Activated CD8-positive, alpha-beta memory T cell treated with anti-CD3 and anti-CD28 coated beads for 24 hours (primary cell): ENCODE results near the gene MYMK.
A peak's percentile ranks its signal among the peaks of the same experiment; 100 is the strongest.

Experiments
- DNase-seq: peaks from one replicate; pipeline ENCODE4 v3.0.0-alpha.2; 2020

Gene MYMK

DNA sequence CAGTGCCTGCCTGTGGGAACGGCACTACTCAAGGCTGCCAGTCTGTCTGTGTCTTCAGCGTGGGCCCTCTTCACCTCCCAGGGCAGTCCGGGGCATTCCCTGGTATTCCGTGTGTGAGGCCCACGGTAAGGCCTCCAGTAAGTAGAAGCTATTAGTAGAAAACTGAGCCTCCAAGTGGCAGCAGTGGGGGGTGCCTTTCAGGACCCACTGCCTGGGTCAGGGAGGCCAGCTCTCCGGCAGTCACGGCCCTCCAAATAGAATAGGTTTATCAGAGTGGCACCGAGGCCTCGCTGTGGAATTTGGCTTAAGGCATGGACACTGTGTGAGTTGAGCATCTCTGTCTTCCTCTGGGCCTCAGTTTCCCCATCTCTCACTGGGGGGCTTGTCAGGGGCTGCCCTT, 32.8 kb upstream of the MYMK start:
- no peak for DNase-seq

GRCh38 chr9:133556354-133556753, 31.6 kb upstream of the MYMK start:
- DNase-seq = no peak

DNA sequence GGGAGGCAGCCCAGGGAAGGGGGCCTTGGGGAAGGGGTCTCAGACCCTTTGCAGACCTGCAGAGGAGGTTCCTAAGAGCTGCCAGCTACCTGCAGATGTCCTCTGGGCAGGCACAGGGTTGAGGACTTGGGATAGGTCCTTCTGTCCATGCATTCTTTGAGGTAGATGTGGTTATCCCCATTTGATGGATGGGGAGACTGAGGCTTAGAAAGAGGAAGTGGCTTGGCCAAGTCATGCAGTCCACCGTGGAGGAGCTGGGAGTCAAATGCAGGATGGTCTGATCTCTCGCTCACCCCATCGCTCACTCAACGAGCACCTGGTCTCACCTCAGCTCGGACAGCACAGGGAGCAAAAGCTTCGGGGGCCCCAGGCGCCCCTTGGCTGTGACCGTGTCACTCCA, 30.0 kb upstream of the MYMK start:
- DNase-seq = no peak

DNA sequence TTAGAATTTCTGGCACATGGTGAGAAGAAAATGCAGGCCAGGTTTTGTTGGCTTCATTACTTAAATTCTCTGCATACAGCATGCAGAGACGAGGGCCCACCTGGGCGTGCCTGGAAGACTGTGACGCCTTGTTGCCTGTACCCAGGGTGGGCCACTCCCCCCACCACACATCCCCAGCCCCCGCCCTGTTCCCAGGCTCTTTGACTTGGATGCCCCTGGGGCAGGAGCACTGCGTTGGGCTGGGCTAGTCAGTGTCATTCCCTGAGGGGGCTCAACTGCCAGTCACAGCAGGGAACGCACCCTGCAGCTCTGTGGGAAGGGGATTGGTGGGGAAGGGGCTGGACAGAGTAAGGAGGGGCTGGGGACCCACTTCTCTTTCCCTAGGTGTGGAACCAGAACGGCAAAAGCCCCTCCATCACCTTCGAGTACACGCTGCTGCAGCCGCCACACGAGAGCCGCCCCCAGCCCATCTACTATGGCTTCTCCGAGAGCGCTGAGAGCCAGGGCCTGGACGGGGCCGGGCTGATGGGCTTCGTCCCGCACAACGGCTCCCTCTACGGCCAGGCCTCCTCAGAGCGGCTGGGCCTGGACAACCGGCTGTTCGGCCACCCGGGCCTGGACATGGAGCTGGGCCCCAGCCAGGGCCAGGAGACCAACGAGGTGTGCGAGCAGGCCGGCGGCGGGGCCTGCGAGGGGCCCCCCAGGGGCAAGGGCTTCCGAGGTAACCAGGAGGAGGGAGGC, 29.4 kb upstream of the MYMK start:
- DNase-seq = no peak

GRCh38 chr9:133553123-133553522, 28.4 kb upstream of the MYMK start:
- no peak for DNase-seq

DNA sequence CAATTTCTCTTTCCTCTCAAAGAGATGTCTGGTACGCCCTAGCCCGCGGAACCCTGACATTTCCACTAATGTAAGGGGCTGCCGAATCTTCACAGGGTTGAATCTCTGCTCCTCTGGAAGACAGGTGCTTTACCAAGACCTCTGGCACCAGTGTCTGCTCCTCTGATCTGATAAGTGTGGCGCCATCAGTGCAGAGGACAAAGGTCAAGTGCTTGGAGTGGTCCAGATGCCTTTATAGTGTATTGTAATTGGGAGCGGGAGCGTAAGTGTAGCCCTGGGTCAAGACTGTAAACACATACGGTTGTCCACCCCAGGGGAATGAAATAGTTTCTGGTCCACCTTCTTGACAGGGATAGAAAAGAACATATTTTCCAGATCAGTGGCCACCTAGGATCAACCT, 27.5 kb upstream of the MYMK start:
- no peak for DNase-seq

DNA sequence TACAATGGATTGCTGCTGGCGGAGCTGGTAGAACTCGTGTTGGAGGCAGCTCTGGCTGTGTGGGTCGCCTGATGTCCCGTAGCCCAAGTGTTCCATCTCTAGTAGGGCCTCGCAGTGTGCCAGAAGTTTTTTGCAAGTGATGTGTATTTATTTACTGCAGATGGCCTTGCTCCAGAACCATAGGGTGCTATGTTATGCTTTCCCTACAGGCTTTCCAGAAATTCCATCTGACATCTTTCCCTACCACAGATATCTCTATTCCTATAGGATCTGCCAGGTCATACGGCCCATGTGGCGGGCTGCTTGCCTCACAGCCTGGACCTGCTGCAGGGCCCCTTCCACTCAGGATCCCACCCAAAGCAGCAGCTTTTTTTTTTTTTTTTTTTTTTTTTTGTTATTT, 26.7 kb upstream of the MYMK start:
- DNase-seq = no peak

DNA sequence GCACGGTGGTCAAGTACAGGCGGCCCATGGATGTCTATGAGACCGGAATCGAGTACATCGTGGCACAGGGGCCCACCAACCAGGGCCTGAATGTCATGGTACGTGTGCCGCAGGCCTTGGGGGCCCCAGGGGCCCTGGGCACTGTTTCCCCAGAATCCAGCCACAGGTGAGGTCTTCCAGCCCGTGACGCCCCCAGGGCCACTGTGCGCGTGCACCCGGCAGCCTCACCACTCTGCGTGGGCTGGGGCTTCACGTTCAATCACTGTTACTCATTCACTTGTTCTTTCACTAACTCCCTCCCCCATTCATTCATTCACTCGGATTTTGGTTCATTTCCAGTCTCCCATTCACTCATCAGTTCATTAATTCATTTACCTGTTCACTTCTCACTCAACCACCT, 22.4 kb upstream of the MYMK start:
- DNase-seq = no peak

DNA sequence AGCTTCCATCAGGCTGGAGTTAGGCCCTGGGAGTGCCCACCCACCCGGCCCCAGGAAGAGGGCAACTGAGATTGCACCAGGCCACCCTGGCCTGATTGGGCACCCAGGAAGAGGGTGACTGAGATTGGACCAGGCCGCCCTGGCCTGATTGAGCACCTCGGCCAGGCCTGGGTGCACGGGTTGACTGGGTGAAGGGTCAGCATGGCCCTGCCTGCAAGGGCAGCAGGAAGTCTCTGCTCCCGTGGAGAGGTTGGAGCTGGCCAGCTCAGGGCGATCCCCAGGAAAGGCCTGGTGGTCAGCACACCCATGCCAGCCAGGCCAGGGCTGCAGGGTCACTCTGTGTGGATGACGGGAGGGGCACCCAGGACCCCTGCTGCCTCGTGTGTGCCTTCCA, 21.5 kb upstream of the MYMK start:
- DNase-seq = no peak

DNA sequence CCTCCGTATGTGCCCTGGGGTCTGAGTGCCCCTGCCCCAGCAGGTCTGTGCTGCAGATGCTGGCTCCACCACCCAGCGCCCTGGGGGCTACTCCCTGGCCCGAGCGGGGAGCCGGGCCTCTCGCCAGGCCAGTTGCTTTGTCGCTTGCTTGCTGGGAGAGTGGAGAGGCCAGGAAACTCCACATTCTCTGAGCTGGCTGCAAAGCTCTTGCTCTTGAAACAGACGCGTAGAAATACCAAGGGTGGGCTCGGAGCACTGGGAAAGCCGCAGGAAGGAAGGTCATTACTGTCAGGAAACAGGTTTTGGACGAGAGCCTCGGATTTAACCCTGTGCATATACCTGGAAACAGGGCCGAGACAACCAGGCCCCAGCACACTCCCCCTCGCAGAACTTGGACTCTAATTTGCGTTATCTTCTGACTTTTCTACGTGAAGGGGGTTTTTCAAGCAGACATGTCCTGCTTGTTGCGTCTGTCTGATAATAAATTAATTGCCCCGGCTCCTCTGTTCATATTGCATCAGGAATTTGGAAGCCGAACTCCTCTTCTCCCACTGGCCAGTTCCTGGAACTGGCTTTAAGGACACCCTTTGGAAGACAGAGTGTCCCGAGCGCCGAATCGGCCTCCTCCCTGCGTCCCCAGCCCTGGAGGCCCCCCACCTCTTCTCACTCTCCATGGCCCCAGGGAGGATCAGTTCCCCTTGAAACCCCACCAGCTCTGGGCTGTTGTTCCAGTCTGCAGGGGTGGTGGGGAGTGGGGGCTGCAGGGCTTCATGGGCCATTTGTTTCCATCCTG, 20.9 kb upstream of the MYMK start:
- DNase-seq = no peak

GRCh38 chr9:133543772-133544467, 19.2 kb upstream of the MYMK start:
- no peak for DNase-seq

- no peak for DNase-seq
Measured at GRCh38 chr9:133542002-133542401, 17.2 kb upstream of the MYMK start.

- DNase-seq = no peak
Measured at GRCh38 chr9:133540698-133541025, 15.9 kb upstream of the MYMK start.

DNA sequence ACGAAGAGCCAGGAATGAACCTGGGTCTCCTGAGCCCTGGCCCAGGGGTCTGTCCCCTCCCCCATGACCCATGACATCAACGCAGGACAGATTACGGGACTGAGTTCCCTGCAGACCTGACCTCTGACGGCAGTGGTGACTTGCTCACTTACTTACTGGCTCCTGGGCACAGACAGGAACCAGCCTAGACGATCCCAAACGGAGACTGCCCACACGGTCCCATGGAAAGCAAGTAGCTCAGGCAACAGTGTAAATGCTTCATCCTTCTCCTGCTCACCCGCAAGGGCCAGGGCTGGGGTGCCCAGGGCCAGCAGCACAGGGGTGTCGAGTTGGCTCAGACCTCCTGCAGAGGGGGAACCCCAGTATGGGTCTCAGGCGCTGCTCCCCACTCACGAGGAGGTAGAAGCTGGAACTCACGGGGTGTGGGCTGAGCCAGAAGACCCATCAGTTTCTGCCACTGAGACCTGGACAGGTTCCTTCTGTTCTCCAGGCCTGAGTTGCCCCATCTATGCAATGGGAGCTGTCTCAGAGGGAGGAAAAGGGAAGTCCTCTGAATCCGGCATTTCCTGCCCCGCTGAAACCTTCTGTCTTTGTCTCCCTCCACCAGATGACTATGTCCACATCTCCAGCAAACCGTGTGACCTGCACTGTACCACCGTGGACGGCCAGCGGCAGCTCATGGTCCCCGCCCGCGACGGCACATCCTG, 15.4 kb upstream of the MYMK start:
- no peak for DNase-seq

DNA sequence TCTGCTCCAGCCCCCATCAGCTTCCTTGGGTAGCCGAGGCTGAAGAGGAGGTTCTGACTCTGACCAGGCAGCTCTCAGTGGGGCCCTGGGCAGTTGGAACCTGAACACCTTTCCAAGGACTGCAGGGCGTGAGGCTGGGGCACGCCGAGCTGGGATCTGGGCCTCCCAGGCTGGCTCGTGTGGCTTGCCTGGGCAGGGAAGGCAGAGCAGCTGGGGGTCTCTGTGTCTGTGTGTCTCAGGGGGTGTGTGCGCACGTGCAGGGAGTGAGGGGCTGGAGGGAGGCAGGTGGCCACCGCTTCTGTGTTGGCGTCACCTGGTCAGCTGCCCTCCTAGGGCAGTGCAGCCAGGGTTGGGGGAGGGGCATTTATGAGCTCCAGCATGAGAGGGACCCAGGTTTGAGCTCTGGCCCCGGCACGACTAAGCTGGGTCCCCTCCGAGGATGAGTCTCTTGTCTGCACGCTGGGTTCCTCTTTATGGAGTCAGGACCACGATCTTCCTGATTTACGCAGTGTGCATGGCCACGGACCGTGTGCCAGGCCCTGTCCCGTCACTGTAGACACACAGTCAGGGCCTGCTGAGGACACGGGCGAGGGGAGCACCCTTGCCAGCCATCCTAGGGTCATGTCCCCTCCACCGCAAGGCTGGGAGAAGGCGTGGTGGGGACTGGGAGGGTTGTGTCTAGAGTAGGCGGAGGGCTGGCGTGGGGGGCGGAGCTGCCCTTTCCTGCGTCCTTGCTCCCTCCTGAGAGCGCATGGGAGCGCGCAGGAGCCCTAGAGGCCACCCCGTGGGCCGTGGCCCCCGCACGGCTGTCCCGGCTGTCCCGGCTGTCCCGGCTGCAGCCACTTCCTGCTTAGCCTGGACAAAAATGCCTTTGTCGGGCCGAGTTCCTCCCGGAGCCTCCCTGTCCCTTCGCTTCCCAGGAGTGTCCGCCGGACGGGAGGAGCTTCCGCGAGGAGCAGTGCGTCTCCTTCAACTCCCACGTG, 14.4 kb upstream of the MYMK start:
- no peak for DNase-seq

GRCh38 chr9:133538176-133538575, 13.4 kb upstream of the MYMK start:
- DNase-seq = no peak

DNA sequence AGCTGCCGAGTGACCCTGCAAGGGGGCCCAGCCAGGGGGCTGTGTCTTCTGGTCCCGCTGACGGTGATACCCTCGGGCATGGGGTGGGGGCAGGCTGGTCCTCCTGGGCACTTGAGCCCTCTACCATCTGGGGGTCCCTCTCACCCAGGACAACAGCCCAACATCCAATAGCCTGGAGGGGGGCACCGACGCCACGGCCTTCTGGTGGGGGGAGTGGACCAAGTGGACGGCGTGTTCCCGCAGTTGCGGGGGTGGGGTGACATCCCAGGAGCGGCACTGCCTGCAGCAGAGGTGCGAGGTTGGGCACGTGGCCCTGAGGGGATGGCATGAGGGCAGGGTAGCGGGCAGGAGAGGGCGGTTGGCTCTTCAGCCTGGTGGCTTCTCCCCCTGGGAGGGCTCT, 12.5 kb upstream of the MYMK start:
- DNase-seq = no peak

DNA sequence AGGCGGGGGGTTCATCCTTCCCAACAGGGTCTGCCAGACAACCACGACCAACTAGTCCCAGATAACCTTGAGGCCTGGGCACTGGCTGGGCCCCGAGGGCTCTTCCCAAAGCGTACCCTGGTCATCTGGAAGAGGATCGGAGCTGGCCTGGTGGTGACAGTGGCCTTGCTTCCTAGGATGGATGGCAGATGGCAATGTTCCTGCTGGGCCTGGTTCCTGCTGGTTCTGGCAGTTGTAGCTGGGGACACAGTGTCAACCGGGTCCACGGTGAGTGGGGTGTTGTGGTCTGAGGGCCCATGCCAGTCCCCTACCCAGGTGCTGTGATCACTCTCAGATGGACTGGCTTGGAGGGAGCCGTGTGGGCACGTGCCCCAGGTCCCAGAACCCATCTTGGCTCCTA, 11.8 kb upstream of the MYMK start:
- no peak for DNase-seq

DNA sequence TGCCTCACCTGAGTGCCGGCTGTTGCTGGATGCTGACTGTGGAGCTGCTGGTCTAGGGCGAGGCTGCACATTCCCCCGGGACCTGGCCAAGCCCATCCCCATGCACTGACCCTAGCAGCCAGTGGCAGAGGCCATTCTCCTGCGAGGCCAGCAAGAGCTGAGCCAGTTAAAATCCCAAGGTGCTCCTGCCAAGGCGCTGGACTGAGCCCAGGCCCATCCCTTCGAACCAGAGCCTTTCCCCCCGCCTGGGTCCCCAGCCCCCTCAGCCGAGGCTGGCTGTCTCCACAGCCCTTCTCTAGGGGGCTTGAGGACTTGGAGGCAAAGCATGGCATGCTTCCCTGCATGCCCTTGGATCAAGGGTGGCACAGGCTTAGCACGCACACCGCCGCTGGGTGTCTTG, 11.3 kb upstream of the MYMK start:
- DNase-seq = no peak

DNA sequence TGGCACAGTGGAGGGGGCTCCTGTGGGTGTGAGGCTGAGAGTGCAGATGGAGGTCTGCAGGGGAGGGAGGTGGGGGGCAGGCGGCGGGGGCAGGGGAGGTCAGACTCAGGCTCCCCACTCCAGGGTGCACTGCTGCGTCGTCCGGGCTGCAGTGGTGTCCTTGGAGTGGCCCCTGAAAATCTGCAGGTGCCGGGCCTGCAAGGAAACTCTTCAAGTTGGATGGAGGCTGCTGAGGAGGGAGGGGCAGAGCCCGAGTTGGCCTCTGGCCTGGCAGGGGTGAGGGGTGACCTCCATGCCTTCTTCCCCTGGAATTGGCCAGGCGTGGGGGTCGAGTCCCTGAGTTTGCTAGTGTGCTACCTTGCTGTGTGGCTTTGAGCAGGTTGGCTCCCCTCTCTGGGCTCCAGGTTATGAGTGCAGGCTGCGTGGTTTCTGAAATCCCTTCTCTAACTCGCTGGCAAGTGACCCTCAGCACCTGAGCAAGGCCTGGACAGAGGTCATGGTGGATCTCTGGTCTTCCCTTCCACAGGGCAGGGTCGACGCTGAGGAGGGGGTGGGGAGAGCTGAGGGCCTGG, 10.6 kb upstream of the MYMK start:
- DNase-seq = no peak

DNA sequence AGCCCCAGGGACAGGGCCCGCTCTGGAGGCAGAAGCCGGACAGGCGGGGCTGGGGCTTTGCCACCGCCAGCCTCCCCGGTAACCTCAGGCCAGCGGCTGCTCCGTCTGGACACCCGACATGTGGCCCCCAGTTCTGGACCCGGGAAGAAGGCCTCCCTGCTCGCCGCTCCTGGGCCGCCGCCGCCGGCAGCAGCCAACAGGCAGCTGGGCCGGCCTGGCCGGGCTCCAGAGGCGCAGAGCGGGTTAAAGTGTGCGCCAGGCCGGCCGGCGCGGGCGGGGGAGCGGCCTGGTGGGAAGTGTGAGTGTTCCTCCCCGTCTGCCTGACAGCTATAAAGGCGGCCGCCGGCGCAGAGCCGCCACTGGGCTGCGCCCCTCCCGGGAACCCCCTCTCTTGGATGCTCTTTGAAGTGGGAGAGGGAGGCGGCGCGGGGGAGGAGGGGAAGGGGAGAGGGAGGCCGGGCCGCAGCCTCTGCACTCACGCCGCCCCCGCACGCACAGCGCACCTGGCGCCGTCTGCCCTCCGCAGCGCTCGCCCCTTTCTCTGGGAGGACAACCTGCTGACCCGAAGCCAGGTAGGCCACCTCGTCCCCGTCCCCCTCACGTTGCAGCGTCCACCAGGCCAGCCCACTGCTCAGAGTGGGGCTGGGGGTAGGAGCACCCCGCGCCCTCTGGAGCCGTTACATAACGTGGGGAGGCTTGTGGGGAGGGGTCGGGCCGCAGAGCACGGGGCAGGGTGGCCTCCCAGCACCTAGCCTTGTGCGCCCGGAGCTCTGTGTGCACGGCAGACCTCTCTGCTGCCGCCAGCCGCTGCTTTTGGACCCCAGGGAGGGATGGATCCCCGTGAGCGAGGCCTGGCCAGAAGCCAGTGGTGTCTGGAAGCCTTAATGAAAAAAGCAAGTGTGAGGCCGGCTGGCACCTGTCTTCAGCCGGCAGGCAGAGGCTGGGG, 9.9 kb upstream of the MYMK start, which contains the start of gene ADAMTSL2:
Gene ADAMTSL2, plus strand, starts transcription at position 359 of the 946 bp plus-strand sequence. CDS start 2,009 bp downstream, outside the sequence.
- DNase-seq = peak; percentile 69
